ENCODE measurements around the gene MKNK2.
A peak's percentile ranks its signal among the peaks of the same experiment; 100 is the strongest.

The MKNK2 gene

DNA sequence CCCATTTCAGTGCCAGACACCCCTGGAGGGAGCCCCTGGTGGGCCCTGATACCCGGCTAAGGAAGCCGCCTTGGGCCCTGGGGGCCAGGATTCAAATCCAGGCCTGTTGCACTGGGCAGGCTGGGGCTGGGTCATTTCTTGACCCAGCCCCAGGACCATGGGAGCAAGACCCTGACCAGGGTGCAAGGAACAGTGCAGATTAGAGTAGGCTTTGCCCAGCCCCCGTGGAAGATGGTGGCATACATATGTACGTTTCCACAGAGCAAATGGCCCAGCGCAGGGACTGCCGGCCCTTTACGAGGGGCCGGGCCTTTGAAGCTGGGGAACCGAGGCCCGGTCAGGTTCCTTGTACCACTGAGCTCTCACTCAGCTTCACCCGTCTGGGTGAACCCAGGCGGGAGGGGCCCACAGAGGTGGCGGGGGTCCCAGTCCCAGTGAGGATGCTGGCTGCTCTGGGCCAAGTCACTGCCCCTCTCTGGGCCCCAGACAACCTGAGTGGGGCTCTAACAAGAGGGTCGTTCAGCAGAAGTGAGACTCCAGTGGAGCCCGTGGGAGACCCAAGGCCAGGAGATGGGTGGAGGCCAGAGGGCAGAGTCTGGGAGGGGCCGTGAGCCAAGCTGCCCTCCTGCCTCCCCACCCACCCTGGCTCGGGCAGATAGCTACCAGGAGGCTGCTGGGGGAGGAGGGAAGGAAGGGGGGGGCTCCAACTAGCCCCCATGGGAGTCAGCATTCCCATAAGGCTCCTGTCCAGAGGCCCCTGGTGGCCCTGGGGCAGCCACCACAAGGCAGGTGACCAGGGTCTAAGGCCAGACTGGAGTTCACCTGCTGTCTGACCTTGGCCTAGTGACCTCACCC is 2.7 kb downstream of the MKNK2 start:
- no peaks in the 10 kb centered on the region for H3K27me3 ChIP-seq (ENCODE audit: insufficient read depth, insufficient read length)
- no peak overlapping the region for H3K4me3 ChIP-seq (ENCODE audit: insufficient read length, low read depth)
- peaks cover 42% of the 10 kb centered on the region for H3K4me1 ChIP-seq (ENCODE audit: insufficient read depth, insufficient read length)
- DNase-seq (ENCODE audit: low read depth, low spot score), result no peak
- H3K9ac ChIP-seq (ENCODE audit: insufficient read length, low read depth), result peak overlapping the region; percentile 46
- peaks cover 52% of the 10 kb centered on the region for H3K36me3 ChIP-seq (ENCODE audit: insufficient read depth, insufficient read length, low read length)
- TF ChIP-seq YY1 (IDR thresholded peaks at IDR 0.05; ENCODE audit: insufficient read depth, insufficient read length) (no peak), ZNF274 (IDR thresholded peaks at IDR 0.05; ENCODE audit: low read depth, low read length) (no peak), SUZ12 (IDR thresholded peaks at IDR 0.05; ENCODE audit: extremely low read depth, insufficient read depth, insufficient read length) (no peak)
- no peaks in the 10 kb centered on the region for H3K9me3 ChIP-seq (ENCODE audit: insufficient read depth, low read length)

DNA sequence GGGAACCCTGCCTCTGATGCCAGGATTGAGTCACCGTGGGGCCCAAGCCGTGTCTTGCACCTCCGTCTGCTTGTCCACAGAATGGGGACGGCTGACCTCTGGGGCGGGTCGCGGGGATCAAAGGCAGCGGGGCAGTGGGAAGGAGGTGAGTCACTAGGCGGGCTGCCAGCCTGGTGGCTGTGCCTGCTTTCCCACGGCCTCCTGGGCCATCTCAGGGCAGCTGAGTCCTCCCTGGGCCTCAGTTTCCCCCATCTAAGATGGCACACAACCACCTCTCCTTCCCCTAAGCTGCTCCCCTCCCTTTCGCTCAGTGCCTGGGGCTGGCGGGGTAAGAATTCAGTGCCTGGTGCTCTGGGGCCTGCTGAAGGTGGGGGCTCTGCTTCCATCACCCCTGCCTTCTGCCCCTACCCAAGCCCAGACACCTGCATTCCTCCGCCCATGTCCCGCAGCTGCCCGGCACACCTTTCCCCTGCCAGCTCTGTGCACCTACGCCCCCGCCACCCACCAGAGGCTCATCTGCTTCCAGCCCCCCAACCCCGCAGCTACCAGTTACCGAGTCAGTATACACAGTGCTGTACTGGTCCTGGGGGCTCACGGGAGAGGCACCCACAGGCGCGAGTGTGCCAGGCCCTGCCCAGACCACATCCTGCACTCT is 3.5 kb downstream of the MKNK2 start:
- DNase-seq (ENCODE audit: low read depth, low spot score), result no peak
- TF ChIP-seq SUZ12 (IDR thresholded peaks at IDR 0.05; ENCODE audit: extremely low read depth, insufficient read depth, insufficient read length) (no peak), ZNF274 (IDR thresholded peaks at IDR 0.05; ENCODE audit: low read depth, low read length) (no peak), YY1 (IDR thresholded peaks at IDR 0.05; ENCODE audit: insufficient read depth, insufficient read length) (no peak)
- no peak overlapping the region for H3K9ac ChIP-seq (ENCODE audit: insufficient read length, low read depth)
- H3K27me3 ChIP-seq (ENCODE audit: insufficient read depth, insufficient read length), result no peaks in the 10 kb centered on the region
- H3K9me3 ChIP-seq (ENCODE audit: insufficient read depth, low read length), result no peaks in the 10 kb centered on the region
- peaks cover 47% of the 10 kb centered on the region for H3K4me1 ChIP-seq (ENCODE audit: insufficient read depth, insufficient read length)
- H3K4me3 ChIP-seq (ENCODE audit: insufficient read length, low read depth), result no peak overlapping the region
- H3K36me3 ChIP-seq (ENCODE audit: insufficient read depth, insufficient read length, low read length), result peaks cover 60% of the 10 kb centered on the region

GRCh38 chr19:2047076-2047448 is 4.0 kb downstream of the MKNK2 start:
- DNase-seq (ENCODE audit: low read depth, low spot score), result no peak
- Histone ChIP-seq H3K4me1 (ENCODE audit: insufficient read depth, insufficient read length) (peaks cover 42% of the 10 kb centered on the region), H3K4me3 (ENCODE audit: insufficient read length, low read depth) (no peak overlapping the region), H3K9me3 (ENCODE audit: insufficient read depth, low read length) (no peaks in the 10 kb centered on the region), H3K36me3 (ENCODE audit: insufficient read depth, insufficient read length, low read length) (peaks cover 63% of the 10 kb centered on the region), H3K9ac (ENCODE audit: insufficient read length, low read depth) (no peak overlapping the region), H3K27me3 (ENCODE audit: insufficient read depth, insufficient read length) (no peaks in the 10 kb centered on the region)
- TF ChIP-seq ZNF274 (IDR thresholded peaks at IDR 0.05; ENCODE audit: low read depth, low read length), result no peak
- no peak for TF ChIP-seq YY1 (IDR thresholded peaks at IDR 0.05; ENCODE audit: insufficient read depth, insufficient read length)
- no peak for TF ChIP-seq SUZ12 (IDR thresholded peaks at IDR 0.05; ENCODE audit: extremely low read depth, insufficient read depth, insufficient read length)

DNA sequence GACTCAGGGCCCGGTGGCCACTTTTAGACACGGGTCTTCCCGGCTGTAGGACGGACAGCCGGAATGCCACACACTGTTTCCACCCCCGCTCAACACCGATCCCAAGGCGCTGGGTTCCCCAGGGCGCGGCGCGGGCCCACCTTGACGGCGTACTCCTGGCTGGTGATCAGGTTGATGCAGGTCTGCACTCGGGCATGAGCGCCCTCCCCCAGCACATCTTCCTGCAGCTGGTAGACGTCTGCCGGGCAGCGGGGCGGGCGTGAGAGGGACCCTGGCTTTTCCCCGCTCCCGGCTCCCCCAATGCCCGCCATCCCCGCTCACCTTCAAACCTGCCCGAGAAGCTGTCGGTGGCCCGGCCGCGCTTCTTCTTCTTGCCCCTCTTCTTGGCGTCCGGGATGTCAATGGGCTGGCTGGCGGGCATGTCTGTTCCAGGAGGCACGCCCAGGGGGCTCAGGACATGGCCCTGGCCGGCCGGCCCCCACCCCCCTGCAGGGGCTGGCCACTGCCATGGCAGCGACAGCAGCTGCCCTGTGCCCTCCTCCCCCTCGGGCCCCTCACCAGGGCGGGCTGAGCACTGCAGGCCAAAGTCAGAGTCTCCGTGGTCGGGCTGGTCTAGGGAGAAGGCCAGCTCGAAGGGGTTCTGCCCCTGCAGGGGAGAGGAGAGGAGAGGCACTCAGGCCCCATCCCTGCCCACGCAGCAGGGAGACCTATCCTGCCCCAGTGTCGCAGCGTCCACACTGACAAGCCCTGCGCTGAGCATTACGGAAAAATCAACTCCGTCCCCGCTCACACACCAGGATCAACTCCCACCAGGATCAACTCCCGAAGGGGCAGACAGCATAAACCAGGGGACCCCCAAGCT is 4.8 kb downstream of the MKNK2 start:
- H3K9ac ChIP-seq (ENCODE audit: insufficient read length, low read depth), result no peak overlapping the region
- H3K27me3 ChIP-seq (ENCODE audit: insufficient read depth, insufficient read length), result no peaks in the 10 kb centered on the region

DNA sequence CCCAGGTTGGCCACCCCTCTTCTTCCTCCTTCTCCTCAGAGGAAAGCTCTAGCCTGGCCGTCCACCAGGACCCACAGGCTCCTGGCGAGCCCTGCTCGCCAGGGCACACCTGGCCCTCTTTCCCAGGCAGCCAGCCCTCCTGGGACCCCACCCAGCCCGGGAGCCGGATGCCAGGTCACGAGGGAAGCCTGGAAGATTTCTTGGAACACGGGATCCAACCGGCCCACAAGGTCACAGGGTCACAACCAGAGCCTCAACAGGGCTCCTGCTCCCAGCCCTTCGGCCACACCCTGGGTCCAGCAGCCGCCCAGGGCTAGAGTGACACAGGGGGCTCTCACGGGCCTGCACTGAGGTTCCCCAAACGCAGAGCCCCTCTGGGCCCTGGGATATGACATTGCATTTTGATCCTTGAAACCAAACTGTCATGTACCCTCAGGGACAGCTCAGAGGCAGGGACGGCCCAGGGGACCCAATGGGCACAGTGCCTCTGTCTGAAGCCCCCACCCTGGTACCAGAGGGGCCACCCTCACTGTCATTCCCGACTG is 5.5 kb downstream of the MKNK2 start:
- Histone ChIP-seq H3K4me1 (ENCODE audit: insufficient read depth, insufficient read length) (peaks cover 48% of the 10 kb centered on the region), H3K27me3 (ENCODE audit: insufficient read depth, insufficient read length) (no peaks in the 10 kb centered on the region), H3K36me3 (ENCODE audit: insufficient read depth, insufficient read length, low read length) (peaks cover 76% of the 10 kb centered on the region), H3K9me3 (ENCODE audit: insufficient read depth, low read length) (no peaks in the 10 kb centered on the region), H3K9ac (ENCODE audit: insufficient read length, low read depth) (peak overlapping the region; percentile 12), H3K4me3 (ENCODE audit: insufficient read length, low read depth) (no peak overlapping the region)
- TF ChIP-seq ZNF274 (IDR thresholded peaks at IDR 0.05; ENCODE audit: low read depth, low read length) (no peak), YY1 (IDR thresholded peaks at IDR 0.05; ENCODE audit: insufficient read depth, insufficient read length) (no peak), SUZ12 (IDR thresholded peaks at IDR 0.05; ENCODE audit: extremely low read depth, insufficient read depth, insufficient read length) (no peak)
- no peak for DNase-seq (ENCODE audit: low read depth, low spot score)

More for the DNA sequence above, 4.8 kb downstream of the MKNK2 start:
- no peak for TF ChIP-seq SUZ12 (IDR thresholded peaks at IDR 0.05; ENCODE audit: extremely low read depth, insufficient read depth, insufficient read length)
- TF ChIP-seq YY1 (IDR thresholded peaks at IDR 0.05; ENCODE audit: insufficient read depth, insufficient read length), result no peak
- no peak for TF ChIP-seq ZNF274 (IDR thresholded peaks at IDR 0.05; ENCODE audit: low read depth, low read length)
- Histone ChIP-seq H3K9me3 (ENCODE audit: insufficient read depth, low read length) (no peaks in the 10 kb centered on the region), H3K36me3 (ENCODE audit: insufficient read depth, insufficient read length, low read length) (peaks cover 69% of the 10 kb centered on the region), H3K4me3 (ENCODE audit: insufficient read length, low read depth) (no peak overlapping the region), H3K4me1 (ENCODE audit: insufficient read depth, insufficient read length) (peaks cover 41% of the 10 kb centered on the region)
- DNase-seq (ENCODE audit: low read depth, low spot score), result no peak

GRCh38 chr19:2044709-2045500 is 6.1 kb downstream of the MKNK2 start:
- H3K9me3 ChIP-seq (ENCODE audit: insufficient read depth, low read length), result no peaks in the 10 kb centered on the region
- H3K4me1 ChIP-seq (ENCODE audit: insufficient read depth, insufficient read length), result peaks cover 54% of the 10 kb centered on the region
- H3K4me3 ChIP-seq (ENCODE audit: insufficient read length, low read depth), result no peak overlapping the region
- no peak for TF ChIP-seq SUZ12 (IDR thresholded peaks at IDR 0.05; ENCODE audit: extremely low read depth, insufficient read depth, insufficient read length)
- DNase-seq (ENCODE audit: low read depth, low spot score), result no peak
- peak overlapping the region; percentile 12 for H3K9ac ChIP-seq (ENCODE audit: insufficient read length, low read depth)
- H3K27me3 ChIP-seq (ENCODE audit: insufficient read depth, insufficient read length), result no peaks in the 10 kb centered on the region
- peaks cover 83% of the 10 kb centered on the region for H3K36me3 ChIP-seq (ENCODE audit: insufficient read depth, insufficient read length, low read length)

All from NT2/D1 (cell line).